ENCODE data around the gene GBA3.

GRCh38 chr4:22794732-22795131, 102.0 kb downstream of the GBA3 start:
- no peak for TF ChIP-seq SP1 (CRISPR knock-in tag; conservative IDR thresholded peaks at IDR 0.05)
- TF ChIP-seq, protein P1, sequence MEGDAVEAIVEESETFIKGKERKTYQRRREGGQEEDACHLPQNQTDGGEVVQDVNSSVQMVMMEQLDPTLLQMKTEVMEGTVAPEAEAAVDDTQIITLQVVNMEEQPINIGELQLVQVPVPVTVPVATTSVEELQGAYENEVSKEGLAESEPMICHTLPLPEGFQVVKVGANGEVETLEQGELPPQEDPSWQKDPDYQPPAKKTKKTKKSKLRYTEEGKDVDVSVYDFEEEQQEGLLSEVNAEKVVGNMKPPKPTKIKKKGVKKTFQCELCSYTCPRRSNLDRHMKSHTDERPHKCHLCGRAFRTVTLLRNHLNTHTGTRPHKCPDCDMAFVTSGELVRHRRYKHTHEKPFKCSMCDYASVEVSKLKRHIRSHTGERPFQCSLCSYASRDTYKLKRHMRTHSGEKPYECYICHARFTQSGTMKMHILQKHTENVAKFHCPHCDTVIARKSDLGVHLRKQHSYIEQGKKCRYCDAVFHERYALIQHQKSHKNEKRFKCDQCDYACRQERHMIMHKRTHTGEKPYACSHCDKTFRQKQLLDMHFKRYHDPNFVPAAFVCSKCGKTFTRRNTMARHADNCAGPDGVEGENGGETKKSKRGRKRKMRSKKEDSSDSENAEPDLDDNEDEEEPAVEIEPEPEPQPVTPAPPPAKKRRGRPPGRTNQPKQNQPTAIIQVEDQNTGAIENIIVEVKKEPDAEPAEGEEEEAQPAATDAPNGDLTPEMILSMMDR (IDR thresholded peaks at IDR 0.05): no peak
- TF ChIP-seq, protein P2, sequence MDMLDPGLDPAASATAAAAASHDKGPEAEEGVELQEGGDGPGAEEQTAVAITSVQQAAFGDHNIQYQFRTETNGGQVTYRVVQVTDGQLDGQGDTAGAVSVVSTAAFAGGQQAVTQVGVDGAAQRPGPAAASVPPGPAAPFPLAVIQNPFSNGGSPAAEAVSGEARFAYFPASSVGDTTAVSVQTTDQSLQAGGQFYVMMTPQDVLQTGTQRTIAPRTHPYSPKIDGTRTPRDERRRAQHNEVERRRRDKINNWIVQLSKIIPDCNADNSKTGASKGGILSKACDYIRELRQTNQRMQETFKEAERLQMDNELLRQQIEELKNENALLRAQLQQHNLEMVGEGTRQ (CRISPR knock-in tag; IDR thresholded peaks at IDR 0.05): no peak
- no peak for TF ChIP-seq USF1 (CRISPR knock-in tag; IDR thresholded peaks at IDR 0.05)
- no peak for TF ChIP-seq ZNF121 (CRISPR knock-in tag; IDR thresholded peaks at IDR 0.05)
- TF ChIP-seq, protein P3, sequence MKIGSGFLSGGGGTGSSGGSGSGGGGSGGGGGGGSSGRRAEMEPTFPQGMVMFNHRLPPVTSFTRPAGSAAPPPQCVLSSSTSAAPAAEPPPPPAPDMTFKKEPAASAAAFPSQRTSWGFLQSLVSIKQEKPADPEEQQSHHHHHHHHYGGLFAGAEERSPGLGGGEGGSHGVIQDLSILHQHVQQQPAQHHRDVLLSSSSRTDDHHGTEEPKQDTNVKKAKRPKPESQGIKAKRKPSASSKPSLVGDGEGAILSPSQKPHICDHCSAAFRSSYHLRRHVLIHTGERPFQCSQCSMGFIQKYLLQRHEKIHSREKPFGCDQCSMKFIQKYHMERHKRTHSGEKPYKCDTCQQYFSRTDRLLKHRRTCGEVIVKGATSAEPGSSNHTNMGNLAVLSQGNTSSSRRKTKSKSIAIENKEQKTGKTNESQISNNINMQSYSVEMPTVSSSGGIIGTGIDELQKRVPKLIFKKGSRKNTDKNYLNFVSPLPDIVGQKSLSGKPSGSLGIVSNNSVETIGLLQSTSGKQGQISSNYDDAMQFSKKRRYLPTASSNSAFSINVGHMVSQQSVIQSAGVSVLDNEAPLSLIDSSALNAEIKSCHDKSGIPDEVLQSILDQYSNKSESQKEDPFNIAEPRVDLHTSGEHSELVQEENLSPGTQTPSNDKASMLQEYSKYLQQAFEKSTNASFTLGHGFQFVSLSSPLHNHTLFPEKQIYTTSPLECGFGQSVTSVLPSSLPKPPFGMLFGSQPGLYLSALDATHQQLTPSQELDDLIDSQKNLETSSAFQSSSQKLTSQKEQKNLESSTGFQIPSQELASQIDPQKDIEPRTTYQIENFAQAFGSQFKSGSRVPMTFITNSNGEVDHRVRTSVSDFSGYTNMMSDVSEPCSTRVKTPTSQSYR (CRISPR knock-in tag; IDR thresholded peaks at IDR 0.05): no peak
- no peak for TF ChIP-seq IRF2 (CRISPR knock-in tag; IDR thresholded peaks at IDR 0.05; ENCODE audit: borderline replicate concordance, low read depth)
- TF ChIP-seq TEAD4 (CRISPR knock-in tag; IDR thresholded peaks at IDR 0.05): no peak
- TF ChIP-seq KAT7 (CRISPR knock-in tag; IDR thresholded peaks at IDR 0.05; ENCODE audit: borderline replicate concordance): no peak

Measured in WTC11 (cell line).